WTC11 (cell line): Measurements from ENCODE around the gene NTSR1. TPM values are rescaled to one million over a fixed set of nuclear protein-coding genes. Genes with fewer than 3 reads are reported as not detected.

Experiments used
- ATAC-seq: fragments of 200-7000 bp; cut with Tn5 transposase; 2 replicates; pipeline ENCODE4 v1.10.0; 2021; ENCODE audit warnings: mild to moderate bottlenecking, moderate library complexity
- CTCF ChIA-PET: fragments of 300-600 bp; sonication (Branson Sonifier 250); formaldehyde crosslinking; loops from one replicate; lab custom pipeline; 2021; ENCODE audit warnings: antibody characterized with exemption; lab: Charles Lee
- POLR2A ChIA-PET: fragments of 350-600 bp; sonication (Branson Sonifier 250); formaldehyde crosslinking; loops from one replicate; lab custom pipeline; 2021; ENCODE audit warnings: antibody characterized with exemption; lab: Charles Lee
- DNase-seq: peaks from one replicate; pipeline ENCODE4 v3.0.0; 2021; ENCODE audit warnings: low spot score
- H3K27ac Mint-ChIP-seq: 2 replicates; pipeline ENCODE4 v1.8.0; 2021; ENCODE audit warnings: mixed read lengths
- H3K27me3 Mint-ChIP-seq: 2 replicates; pipeline ENCODE4 v1.8.0; 2021; ENCODE audit warnings: low read depth, mild to moderate bottlenecking, moderate library complexity, mixed read lengths
- H3K36me3 Mint-ChIP-seq: 2 replicates; pipeline ENCODE4 v1.8.0; 2021; ENCODE audit warnings: mixed read lengths
- H3K4me1 Mint-ChIP-seq: 2 replicates; pipeline ENCODE4 v1.8.0; 2022; ENCODE audit warnings: mixed read lengths
- H3K4me3 Mint-ChIP-seq: 2 replicates; pipeline ENCODE4 v1.8.0; 2021; ENCODE audit warnings: mild to moderate bottlenecking, moderate library complexity, mixed read lengths
- H3K9me3 Mint-ChIP-seq: 2 replicates; pipeline ENCODE4 v1.8.0; 2021; ENCODE audit warnings: mixed read lengths
- ARID4B ChIP-seq: sonication (generic); formaldehyde crosslinking; IDR thresholded peaks from 2 replicates; pipeline ENCODE4 v1.8.0; 2023; ENCODE audit warnings: missing genetic modification reagents, mild to moderate bottlenecking, borderline replicate concordance
- CDX4 ChIP-seq: fragments of 250-450 bp; sonication (Bioruptor Pico); IDR thresholded peaks from 2 replicates; pipeline ENCODE4 v1.9.0; 2021; ENCODE audit warnings: moderate library complexity, mild to moderate bottlenecking, inconsistent platforms, borderline replicate concordance
- CTCF ChIP-seq: fragments of 200-600 bp; IDR thresholded peaks from 2 replicates; pipeline ENCODE4 v1.8.0; 2022; ENCODE audit warnings: antibody characterized with exemption
- ESRRA ChIP-seq: sonication (generic); formaldehyde crosslinking; IDR thresholded peaks from 2 replicates; pipeline ENCODE4 v1.8.1; 2022; ENCODE audit warnings: mild to moderate bottlenecking, missing genetic modification reagents, borderline replicate concordance
- FOXJ3 ChIP-seq: sonication (generic); formaldehyde crosslinking; IDR thresholded peaks from 2 replicates; pipeline ENCODE4 v1.9.0; 2021; ENCODE audit warnings: missing genetic modification reagents, mild to moderate bottlenecking, borderline replicate concordance
- FOXK1 ChIP-seq: sonication (generic); formaldehyde crosslinking; IDR thresholded peaks from 2 replicates; pipeline ENCODE4 v1.8.0; 2022; ENCODE audit warnings: mild to moderate bottlenecking, moderate library complexity, missing genetic modification reagents
- FOXP1 ChIP-seq: sonication (generic); formaldehyde crosslinking; IDR thresholded peaks from 2 replicates; pipeline ENCODE4 v1.8.0; 2022; ENCODE audit warnings: missing genetic modification reagents, mild to moderate bottlenecking, moderate library complexity, borderline replicate concordance
- GRHL2 ChIP-seq: fragments of 250-450 bp; sonication (Bioruptor Pico); IDR thresholded peaks from 2 replicates; pipeline ENCODE4 v1.8.0; 2022; ENCODE audit warnings: mild to moderate bottlenecking, moderate library complexity; ENCODE audit not compliant: insufficient replicate concordance, severe bottlenecking
- HMGA2 ChIP-seq: fragments of 250-450 bp; sonication (Bioruptor Pico); IDR thresholded peaks from 2 replicates; pipeline ENCODE4 v1.4.0; 2021; ENCODE audit warnings: mild to moderate bottlenecking, moderate library complexity
- NR3C1 ChIP-seq: sonication (generic); formaldehyde crosslinking; conservative IDR thresholded peaks from 2 replicates; pipeline ENCODE4 v1.8.1; 2023; ENCODE audit warnings: low read depth, mild to moderate bottlenecking, missing genetic modification reagents
- OVOL2 ChIP-seq: fragments of 250-450 bp; sonication (Bioruptor Pico); IDR thresholded peaks from 2 replicates; pipeline ENCODE4 v1.9.0; 2021; ENCODE audit warnings: mild to moderate bottlenecking, borderline replicate concordance
- PREB ChIP-seq: sonication (generic); formaldehyde crosslinking; IDR thresholded peaks from 2 replicates; pipeline ENCODE4 v1.8.1; 2022; ENCODE audit warnings: mild to moderate bottlenecking, missing genetic modification reagents, moderate library complexity, borderline replicate concordance
- RELA ChIP-seq: sonication (generic); formaldehyde crosslinking; IDR thresholded peaks from 2 replicates; pipeline ENCODE4 v1.8.1; 2022; ENCODE audit warnings: missing genetic modification reagents, mild to moderate bottlenecking, borderline replicate concordance
- RORB ChIP-seq: fragments of 250-450 bp; sonication (Bioruptor Pico); IDR thresholded peaks from 2 replicates; pipeline ENCODE4 v1.9.0; 2021; ENCODE audit warnings: mild to moderate bottlenecking
- TP53 ChIP-seq: sonication (generic); formaldehyde crosslinking; IDR thresholded peaks from 2 replicates; pipeline ENCODE4 v1.8.1; 2023; ENCODE audit warnings: mild to moderate bottlenecking, missing genetic modification reagents
- USF2 ChIP-seq: sonication (generic); formaldehyde crosslinking; IDR thresholded peaks from 2 replicates; pipeline ENCODE4 v1.8.1; 2023; ENCODE audit warnings: mild to moderate bottlenecking, missing genetic modification reagents, moderate library complexity
- ZNF219 ChIP-seq: sonication (generic); formaldehyde crosslinking; IDR thresholded peaks from 2 replicates; pipeline ENCODE4 v1.8.0; 2023; ENCODE audit warnings: missing genetic modification reagents, mild to moderate bottlenecking, borderline replicate concordance
- ZNF532 ChIP-seq: fragments of 250-450 bp; sonication (Bioruptor Pico); IDR thresholded peaks from 2 replicates; pipeline ENCODE4 v1.9.0; 2021; ENCODE audit warnings: mild to moderate bottlenecking, borderline replicate concordance
- total RNA-seq: library from RNA; stranded (reverse); gene quantifications from 3 replicates; pipeline ENCODE4 v1.2.3, GENCODE V29; 2021

Gene NTSR1
- total RNA-seq, 1 experiment from 2014 or later = 0.63 TPM

- H3K4me1 Mint-ChIP-seq = 0 out of 2 replicates have a peak, but pooled peaks cover 3% of the 10 kb centered on the region
- no peak for DNase-seq
- H3K4me3 Mint-ChIP-seq = no peak overlapping the region
- no peak for TF ChIP-seq ZNF532 (CRISPR knock-in tag)
- no peak for TF ChIP-seq GRHL2 (CRISPR knock-in tag)
- no peak for TF ChIP-seq CTCF
- no peak for TF ChIP-seq TP53 (CRISPR knock-in tag)
- TF ChIP-seq FOXP1 (CRISPR knock-in tag) = no peak
- no peak for TF ChIP-seq RORB (CRISPR knock-in tag)
- TF ChIP-seq RELA = no peak
- no peak for TF ChIP-seq PREB (CRISPR knock-in tag)
- no peak for TF ChIP-seq FOXK1 (CRISPR knock-in tag)
- no peak for TF ChIP-seq ESRRA (CRISPR knock-in tag)
- no peak for TF ChIP-seq FOXJ3 (CRISPR knock-in tag)
- no peak for TF ChIP-seq NR3C1 (CRISPR knock-in tag)
- TF ChIP-seq, all 79 proteins: peak for 0
- peaks cover 8% of the 10 kb centered on the region for H3K27me3 Mint-ChIP-seq
- no peak overlapping the region for H3K27ac Mint-ChIP-seq
- H3K36me3 Mint-ChIP-seq = no peaks in the 10 kb centered on the region
- ChIA-PET CTCF (interaction anchor here (1.3 to 1.6 kb wide), 3 partner anchors 87 to 126 kb away, joined by 3 to 9 read pairs (median 3); no protein-coding TSS in a partner anchor), POLR2A (no interaction called here)
- H3K9me3 Mint-ChIP-seq = no peaks in the 10 kb centered on the region
- no peak for ATAC-seq
Measured at GRCh38 chr20:62702895-62703852, 5.5 kb upstream of the NTSR1 start.

GRCh38 chr20:62703853-62704228 is 4.8 kb upstream of the NTSR1 start:
- ATAC-seq = no peak
- peaks cover 9% of the 10 kb centered on the region for H3K27me3 Mint-ChIP-seq
- CTCF ChIA-PET = interaction anchor here (0.5 to 1.6 kb wide), 3 partner anchors 24 to 87 kb away, joined by 3 to 9 read pairs (median 3); no protein-coding TSS in a partner anchor
- TF ChIP-seq HMGA2 = no peak
- TF ChIP-seq ZNF219 (CRISPR knock-in tag) = no peak
- TF ChIP-seq RELA = no peak
- TF ChIP-seq ARID4B = no peak
- TF ChIP-seq OVOL2 (CRISPR knock-in tag) = no peak
- TF ChIP-seq USF2 = no peak
- TF ChIP-seq CDX4 (CRISPR knock-in tag) = no peak

More at GRCh38 chr20:62703853-62704228, 4.8 kb upstream of the NTSR1 start:
- DNase-seq = no peak
- POLR2A ChIA-PET = no interaction called here
- Mint-ChIP-seq H3K4me1 (0 out of 2 replicates have a peak, but pooled peaks cover 3% of the 10 kb centered on the region), H3K27ac (no peak overlapping the region), H3K36me3 (no peaks in the 10 kb centered on the region), H3K4me3 (no peak overlapping the region), H3K9me3 (no peaks in the 10 kb centered on the region)
